ENCODE results near the gene INSRR. TPM values are rescaled to one million over a fixed set of nuclear protein-coding genes. Genes with fewer than 3 reads are reported as not detected.

Gene INSRR
- total and polyA plus RNA-seq, 3 donors from 2014 or later = 1.5 to 7.0 (median 6.4) TPM

DNA sequence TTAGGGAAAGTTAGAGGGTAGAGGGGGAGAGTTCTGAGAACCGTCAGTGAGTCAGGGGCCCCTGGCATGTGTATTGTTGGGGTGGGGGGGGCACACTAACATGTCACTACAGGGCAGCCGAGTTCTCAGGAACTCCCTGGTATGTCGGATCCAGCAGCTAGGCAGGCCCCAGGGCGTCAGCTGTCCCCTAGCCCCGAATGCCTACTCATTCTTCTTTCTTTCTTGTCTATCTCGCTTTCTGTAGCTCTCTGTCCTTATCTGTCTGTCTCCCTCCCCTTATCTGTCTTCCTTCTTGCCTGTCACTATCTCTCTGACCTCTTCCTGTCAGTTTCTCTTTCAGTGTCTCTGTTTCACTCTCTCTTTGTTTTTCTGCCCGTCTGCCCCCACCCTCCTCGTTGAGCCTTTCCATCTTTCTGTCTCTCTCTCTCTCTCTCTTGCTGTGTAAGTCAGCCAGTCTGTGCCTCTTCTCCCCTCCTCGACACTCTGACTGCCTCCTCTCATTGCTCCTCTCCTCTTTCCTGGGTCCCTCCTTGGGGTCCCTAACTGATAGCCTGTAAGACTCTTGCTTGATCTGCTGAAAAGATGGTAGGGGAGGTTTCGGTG lies 4.2 kb upstream of the INSRR start:
- H3K27ac ChIP-seq = no peak overlapping the region
- no peaks in the 10 kb centered on the region for H3K27me3 ChIP-seq
- no peak for DNase-seq
- H3K4me1 ChIP-seq = peaks cover 35% of the 10 kb centered on the region
- no peaks in the 10 kb centered on the region for H3K9me3 ChIP-seq
- intact Hi-C loops (cut with DNase I; ENCODE audit: low total_unique reads) = no loop called here
- H3K36me3 ChIP-seq (ENCODE audit: low read depth, missing control alignments) = no peaks in the 10 kb centered on the region
- TF ChIP-seq, protein P1, sequence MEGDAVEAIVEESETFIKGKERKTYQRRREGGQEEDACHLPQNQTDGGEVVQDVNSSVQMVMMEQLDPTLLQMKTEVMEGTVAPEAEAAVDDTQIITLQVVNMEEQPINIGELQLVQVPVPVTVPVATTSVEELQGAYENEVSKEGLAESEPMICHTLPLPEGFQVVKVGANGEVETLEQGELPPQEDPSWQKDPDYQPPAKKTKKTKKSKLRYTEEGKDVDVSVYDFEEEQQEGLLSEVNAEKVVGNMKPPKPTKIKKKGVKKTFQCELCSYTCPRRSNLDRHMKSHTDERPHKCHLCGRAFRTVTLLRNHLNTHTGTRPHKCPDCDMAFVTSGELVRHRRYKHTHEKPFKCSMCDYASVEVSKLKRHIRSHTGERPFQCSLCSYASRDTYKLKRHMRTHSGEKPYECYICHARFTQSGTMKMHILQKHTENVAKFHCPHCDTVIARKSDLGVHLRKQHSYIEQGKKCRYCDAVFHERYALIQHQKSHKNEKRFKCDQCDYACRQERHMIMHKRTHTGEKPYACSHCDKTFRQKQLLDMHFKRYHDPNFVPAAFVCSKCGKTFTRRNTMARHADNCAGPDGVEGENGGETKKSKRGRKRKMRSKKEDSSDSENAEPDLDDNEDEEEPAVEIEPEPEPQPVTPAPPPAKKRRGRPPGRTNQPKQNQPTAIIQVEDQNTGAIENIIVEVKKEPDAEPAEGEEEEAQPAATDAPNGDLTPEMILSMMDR (IDR thresholded peaks at IDR 0.05) = no peak
- no peak for TF ChIP-seq POLR2A (IDR thresholded peaks at IDR 0.05)
- 71 to 77% methylated on average over 10 of the region's 10 CpGs for WGBS, 2 donors
- no peak overlapping the region for H3K4me3 ChIP-seq

DNA sequence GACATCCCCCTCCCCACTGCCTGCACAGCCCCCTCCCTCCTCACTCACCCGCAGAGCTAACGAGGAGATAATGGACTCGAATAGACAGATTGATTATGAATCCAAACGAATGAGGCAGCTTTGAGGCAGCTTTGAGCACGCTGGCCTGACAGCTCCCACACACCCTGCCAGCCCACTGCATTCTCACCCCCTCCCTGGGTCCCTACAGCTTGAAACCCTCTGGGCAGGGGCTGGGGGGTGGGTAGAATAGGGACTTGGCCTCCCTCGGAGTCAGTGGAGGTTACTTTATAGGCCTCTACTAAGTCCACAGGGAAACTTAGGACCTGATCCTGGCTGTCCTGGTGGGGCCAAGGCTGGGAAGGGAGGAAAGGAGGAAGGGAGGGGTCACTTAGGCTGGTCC lies 3.7 kb upstream of the INSRR start:
- TF ChIP-seq POLR2A (IDR thresholded peaks at IDR 0.05) = no peak
- intact Hi-C loops (cut with DNase I; ENCODE audit: low total_unique reads) = no loop called here
- Histone ChIP-seq H3K4me1 (peaks cover 35% of the 10 kb centered on the region), H3K9me3 (no peaks in the 10 kb centered on the region), H3K27ac (no peak overlapping the region), H3K4me3 (no peak overlapping the region), H3K27me3 (no peaks in the 10 kb centered on the region), H3K36me3 (ENCODE audit: low read depth, missing control alignments) (no peaks in the 10 kb centered on the region)
- WGBS, 2 donors = 61 to 72% methylated on average over 6 of the region's 6 CpGs
- no peak for DNase-seq

DNA sequence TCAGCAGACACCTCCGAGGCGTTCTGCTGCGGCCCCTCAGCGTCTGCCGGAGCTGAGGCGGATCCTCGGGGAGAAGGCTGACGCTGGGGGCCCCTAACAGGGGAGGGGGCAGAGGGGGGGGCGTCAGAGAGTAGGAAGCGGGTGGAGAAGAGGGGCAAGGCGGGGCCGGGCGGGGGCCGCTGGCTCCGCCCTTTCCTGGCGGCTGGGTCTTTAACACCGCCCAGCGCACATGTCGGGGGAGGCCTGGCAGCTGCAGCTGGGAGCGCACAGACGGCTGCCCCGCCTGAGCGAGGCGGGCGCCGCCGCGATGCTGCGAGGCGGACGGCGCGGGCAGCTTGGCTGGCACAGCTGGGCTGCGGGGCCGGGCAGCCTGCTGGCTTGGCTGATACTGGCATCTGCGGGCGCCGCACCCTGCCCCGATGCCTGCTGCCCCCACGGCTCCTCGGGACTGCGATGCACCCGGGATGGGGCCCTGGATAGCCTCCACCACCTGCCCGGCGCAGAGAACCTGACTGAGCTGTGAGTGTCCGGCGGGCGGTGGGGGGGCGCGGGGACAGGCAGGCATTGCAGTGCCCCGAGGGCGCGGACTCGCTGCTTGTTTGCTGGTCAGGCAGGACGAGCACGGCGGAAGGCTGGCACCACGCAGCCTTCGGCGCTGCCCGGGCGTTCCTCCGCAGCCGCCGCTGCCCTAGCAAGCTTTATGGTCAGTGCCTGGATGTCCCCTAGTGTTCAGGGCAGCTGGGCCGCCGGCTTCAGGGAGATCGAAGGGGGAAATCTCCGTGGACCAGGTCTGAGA lies 1.9 kb upstream of the INSRR start, which contains the start of gene NTRK1:
Gene NTRK1 (plus strand): TSS at position 238 of the 796 bp plus-strand sequence. CDS start 70 bp downstream, at position 308.
- TF ChIP-seq POLR2A (IDR thresholded peaks at IDR 0.05) = no peak
- TF ChIP-seq, protein P1 (IDR thresholded peaks at IDR 0.05) = no peak
- intact Hi-C loops (cut with DNase I; ENCODE audit: low total_unique reads) = no loop called here
- no peaks in the 10 kb centered on the region for H3K36me3 ChIP-seq (ENCODE audit: low read depth, missing control alignments)
- no peaks in the 10 kb centered on the region for H3K9me3 ChIP-seq
- H3K4me3 ChIP-seq = peak within 1 kb of the TSS; percentile 24 to 45
- H3K4me1 ChIP-seq = peaks cover 38% of the 10 kb centered on the region
- peak; percentile 66 for DNase-seq
- H3K27ac ChIP-seq = no peak within 1 kb of the TSS
- WGBS, 2 donors = 4 to 8% methylated on average over 31 to 60 of the region's 69 CpGs
- no peaks in the 10 kb centered on the region for H3K27me3 ChIP-seq

DNA sequence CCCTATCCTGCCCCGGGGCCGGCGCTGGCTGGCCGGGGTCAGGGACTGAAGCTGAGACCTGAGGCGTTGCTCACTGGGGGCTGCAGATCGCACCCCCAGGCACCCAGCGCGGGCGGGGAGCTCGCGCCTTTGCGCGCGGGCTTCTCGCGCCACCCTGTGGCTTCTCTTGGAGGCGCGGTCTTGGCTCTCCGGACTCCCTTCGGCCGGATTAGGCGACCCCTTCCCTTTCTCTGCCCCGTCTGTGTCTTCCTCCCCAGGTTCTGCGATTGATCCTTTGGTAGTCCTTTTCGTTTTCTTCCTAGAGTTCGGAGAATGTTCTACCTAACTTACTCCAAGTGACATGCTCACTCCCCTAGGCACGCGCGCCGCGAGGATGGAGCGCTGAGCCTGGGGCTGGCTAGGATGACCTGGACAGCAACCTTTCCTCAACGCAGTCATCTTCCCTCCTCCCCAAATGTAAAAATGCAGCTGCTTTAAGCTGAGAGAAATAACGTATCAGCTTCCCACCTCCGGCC lies 1.3 kb upstream of the INSRR start:
- Histone ChIP-seq H3K4me3 (peak overlapping the region; percentile 24 to 45), H3K4me1 (peaks cover 38% of the 10 kb centered on the region), H3K9me3 (no peaks in the 10 kb centered on the region), H3K36me3 (ENCODE audit: low read depth, missing control alignments) (no peaks in the 10 kb centered on the region), H3K27me3 (no peaks in the 10 kb centered on the region), H3K27ac (no peak overlapping the region)
- peak; percentile 66 for DNase-seq
- intact Hi-C loops (cut with DNase I; ENCODE audit: low total_unique reads) = no loop called here
- WGBS, 2 donors = 1% methylated on average over 27 to 35 of the region's 35 CpGs
- TF ChIP-seq POLR2A (IDR thresholded peaks at IDR 0.05) = no peak
- TF ChIP-seq, protein P1 (IDR thresholded peaks at IDR 0.05) = peak; percentile 63 to 83 (median 69)

DNA sequence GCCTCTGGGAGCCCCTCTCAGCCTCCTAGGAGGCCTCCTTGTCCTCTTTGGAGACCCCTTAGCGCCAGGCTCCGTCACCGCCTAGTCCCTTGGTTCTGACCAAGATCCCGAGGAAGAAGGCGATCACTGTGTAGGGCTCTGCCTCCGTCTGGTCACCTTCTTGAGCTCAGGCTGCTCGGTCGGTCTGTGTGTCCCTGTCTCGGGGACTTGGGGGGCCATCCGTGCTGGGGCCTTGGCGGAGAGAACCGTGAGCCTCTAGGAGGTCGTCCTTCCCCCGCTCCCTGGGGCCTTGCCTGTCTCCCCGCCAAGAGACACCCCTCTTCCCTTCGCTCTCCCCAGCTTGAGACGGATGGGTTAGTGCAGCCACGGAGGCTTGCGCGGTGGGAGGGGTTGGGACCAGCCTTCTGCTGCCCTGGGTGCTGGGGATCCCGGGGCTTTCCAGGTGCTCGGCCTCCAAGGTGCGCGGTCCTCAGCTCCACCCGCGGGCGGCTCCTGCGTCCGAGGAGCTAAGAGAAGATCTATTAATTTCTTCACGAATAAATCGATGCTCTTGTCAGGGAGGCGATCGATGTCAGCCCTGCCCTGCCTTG lies 701 bp upstream of the INSRR start:
- 0 to 3% methylated on average over 17 to 26 of the region's 33 CpGs for WGBS, 2 donors
- H3K4me3 ChIP-seq = peak overlapping the region in 1 of 2 donors; percentile 45
- no peak for DNase-seq
- peaks cover 38% of the 10 kb centered on the region for H3K4me1 ChIP-seq
- no peaks in the 10 kb centered on the region for H3K36me3 ChIP-seq (ENCODE audit: low read depth, missing control alignments)
- TF ChIP-seq, protein P1 (IDR thresholded peaks at IDR 0.05) = no peak
- TF ChIP-seq POLR2A (IDR thresholded peaks at IDR 0.05) = no peak
- H3K9me3 ChIP-seq = no peaks in the 10 kb centered on the region
- intact Hi-C loops (cut with DNase I; ENCODE audit: low total_unique reads) = no loop called here
- no peaks in the 10 kb centered on the region for H3K27me3 ChIP-seq
- H3K27ac ChIP-seq = no peak overlapping the region
